PC-9 (cell line): ENCODE data around the gene MAP3K13.

Experiments
- EZH2 ChIP-seq: fragments of 200-600 bp; sonication (generic); IDR thresholded peaks from 2 replicates; pipeline ENCODE4 v1.8.0; 2017; ENCODE audit warnings: antibody characterized with exemption, low read depth
- TF ChIP-seq, protein P1 (sequence below): fragments of 200-600 bp; sonication (generic); conservative IDR thresholded peaks from 2 replicates; pipeline ENCODE4 v1.6.1; 2017; ENCODE audit warnings: mixed run types, antibody characterized with exemption, mild to moderate bottlenecking, moderate library complexity

DNA sequence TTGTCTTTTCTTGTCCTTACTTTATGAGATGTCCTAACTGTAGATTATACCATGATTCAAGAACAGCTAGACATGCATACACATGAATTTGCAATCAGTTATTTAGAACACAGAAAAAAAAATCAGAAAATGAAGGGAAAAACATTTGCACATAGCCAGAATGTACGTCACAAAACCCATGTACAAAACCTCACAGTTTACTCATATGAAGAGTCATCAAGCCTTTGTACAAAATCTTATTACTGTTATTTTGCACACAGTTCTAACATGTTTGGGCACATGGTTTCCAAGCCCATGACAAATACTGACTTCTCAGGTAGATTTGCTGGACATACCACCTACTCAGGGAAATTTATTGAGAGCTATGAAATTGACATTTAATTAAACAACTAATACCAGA is 48.2 kb downstream of the MAP3K13 start:
- TF ChIP-seq, protein P1, sequence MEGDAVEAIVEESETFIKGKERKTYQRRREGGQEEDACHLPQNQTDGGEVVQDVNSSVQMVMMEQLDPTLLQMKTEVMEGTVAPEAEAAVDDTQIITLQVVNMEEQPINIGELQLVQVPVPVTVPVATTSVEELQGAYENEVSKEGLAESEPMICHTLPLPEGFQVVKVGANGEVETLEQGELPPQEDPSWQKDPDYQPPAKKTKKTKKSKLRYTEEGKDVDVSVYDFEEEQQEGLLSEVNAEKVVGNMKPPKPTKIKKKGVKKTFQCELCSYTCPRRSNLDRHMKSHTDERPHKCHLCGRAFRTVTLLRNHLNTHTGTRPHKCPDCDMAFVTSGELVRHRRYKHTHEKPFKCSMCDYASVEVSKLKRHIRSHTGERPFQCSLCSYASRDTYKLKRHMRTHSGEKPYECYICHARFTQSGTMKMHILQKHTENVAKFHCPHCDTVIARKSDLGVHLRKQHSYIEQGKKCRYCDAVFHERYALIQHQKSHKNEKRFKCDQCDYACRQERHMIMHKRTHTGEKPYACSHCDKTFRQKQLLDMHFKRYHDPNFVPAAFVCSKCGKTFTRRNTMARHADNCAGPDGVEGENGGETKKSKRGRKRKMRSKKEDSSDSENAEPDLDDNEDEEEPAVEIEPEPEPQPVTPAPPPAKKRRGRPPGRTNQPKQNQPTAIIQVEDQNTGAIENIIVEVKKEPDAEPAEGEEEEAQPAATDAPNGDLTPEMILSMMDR, result no peak
- no peak for TF ChIP-seq EZH2
